ENCODE measurements around the gene CECR2. TPM values are rescaled to one million over a fixed set of nuclear protein-coding genes. Genes with fewer than 3 reads are reported as not detected.

CECR2 gene
- total RNA-seq, 1 donor from 2014 or later, result 40.5 TPM

- no peak overlapping the region for H3K4me3 Mint-ChIP-seq (ENCODE audit: low read depth)
- no peak for DNase-seq (ENCODE audit: low spot score, unreplicated experiment)
- H3K27ac Mint-ChIP-seq, result no peak overlapping the region
- H3K4me1 Mint-ChIP-seq (ENCODE audit: low read depth), result peaks cover 20% of the 10 kb centered on the region
- no peak for TF ChIP-seq CTCF (IDR thresholded peaks at IDR 0.05; ENCODE audit: unreplicated experiment)
- no peaks in the 10 kb centered on the region for H3K36me3 Mint-ChIP-seq (ENCODE audit: insufficient read depth)
- H3K27me3 Mint-ChIP-seq, result no peaks in the 10 kb centered on the region
- H3K9me3 Mint-ChIP-seq (ENCODE audit: low read depth), result no peaks in the 10 kb centered on the region
Observed at GRCh38 chr22:17410576-17410975, 41.3 kb downstream of the CECR2 start.

GRCh38 chr22:17411213-17411612 lies 42.0 kb downstream of the CECR2 start:
- Mint-ChIP-seq H3K27ac (no peak overlapping the region), H3K36me3 (ENCODE audit: insufficient read depth) (no peaks in the 10 kb centered on the region), H3K4me1 (ENCODE audit: low read depth) (peaks cover 20% of the 10 kb centered on the region), H3K4me3 (ENCODE audit: low read depth) (no peak overlapping the region), H3K27me3 (no peaks in the 10 kb centered on the region), H3K9me3 (ENCODE audit: low read depth) (no peaks in the 10 kb centered on the region)
- TF ChIP-seq CTCF (IDR thresholded peaks at IDR 0.05; ENCODE audit: unreplicated experiment), result no peak
- DNase-seq (ENCODE audit: low spot score, unreplicated experiment), result no peak

GRCh38 chr22:17412232-17412631 lies 43.0 kb downstream of the CECR2 start:
- H3K9me3 Mint-ChIP-seq (ENCODE audit: low read depth), result no peaks in the 10 kb centered on the region
- H3K4me3 Mint-ChIP-seq (ENCODE audit: low read depth), result no peak overlapping the region
- H3K36me3 Mint-ChIP-seq (ENCODE audit: insufficient read depth), result no peaks in the 10 kb centered on the region
- no peak for DNase-seq (ENCODE audit: low spot score, unreplicated experiment)
- H3K27ac Mint-ChIP-seq, result peak overlapping the region; percentile 39
- TF ChIP-seq CTCF (IDR thresholded peaks at IDR 0.05; ENCODE audit: unreplicated experiment), result no peak
- H3K27me3 Mint-ChIP-seq, result no peaks in the 10 kb centered on the region
- H3K4me1 Mint-ChIP-seq (ENCODE audit: low read depth), result peaks cover 20% of the 10 kb centered on the region

- Mint-ChIP-seq H3K36me3 (ENCODE audit: insufficient read depth) (peaks cover 3% of the 10 kb centered on the region), H3K4me3 (ENCODE audit: low read depth) (no peak overlapping the region), H3K27ac (no peak overlapping the region), H3K27me3 (no peaks in the 10 kb centered on the region), H3K4me1 (ENCODE audit: low read depth) (peaks cover 13% of the 10 kb centered on the region), H3K9me3 (ENCODE audit: low read depth) (no peaks in the 10 kb centered on the region)
- no peak for DNase-seq (ENCODE audit: low spot score, unreplicated experiment)
- TF ChIP-seq CTCF (IDR thresholded peaks at IDR 0.05; ENCODE audit: unreplicated experiment), result no peak
Observed at GRCh38 chr22:17418890-17419324, 49.6 kb downstream of the CECR2 start.

GRCh38 chr22:17419348-17419747 lies 50.1 kb downstream of the CECR2 start:
- Mint-ChIP-seq H3K9me3 (ENCODE audit: low read depth) (no peaks in the 10 kb centered on the region), H3K4me1 (ENCODE audit: low read depth) (peaks cover 13% of the 10 kb centered on the region), H3K27me3 (no peaks in the 10 kb centered on the region), H3K36me3 (ENCODE audit: insufficient read depth) (peaks cover 3% of the 10 kb centered on the region), H3K27ac (no peak overlapping the region), H3K4me3 (ENCODE audit: low read depth) (no peak overlapping the region)
- TF ChIP-seq CTCF (IDR thresholded peaks at IDR 0.05; ENCODE audit: unreplicated experiment), result no peak
- DNase-seq (ENCODE audit: low spot score, unreplicated experiment), result no peak

Data from progenitor cell of endocrine pancreas (in vitro differentiated cells).